NCI-H526 treated with DMSO at 0.1 percent for 48 hours (cell line): ENCODE data around the gene ZNF180.
"Not testable (repeated sequence)": the region's sequence is repeated elsewhere in the genome, so short reads cannot be mapped to it uniquely, and the experiment has no call there.

Source experiments
- DNase-seq: peaks from one replicate; lab custom pipeline; 2025; lab: John Stamatoyannopoulos, UW

Gene ZNF180

DNA sequence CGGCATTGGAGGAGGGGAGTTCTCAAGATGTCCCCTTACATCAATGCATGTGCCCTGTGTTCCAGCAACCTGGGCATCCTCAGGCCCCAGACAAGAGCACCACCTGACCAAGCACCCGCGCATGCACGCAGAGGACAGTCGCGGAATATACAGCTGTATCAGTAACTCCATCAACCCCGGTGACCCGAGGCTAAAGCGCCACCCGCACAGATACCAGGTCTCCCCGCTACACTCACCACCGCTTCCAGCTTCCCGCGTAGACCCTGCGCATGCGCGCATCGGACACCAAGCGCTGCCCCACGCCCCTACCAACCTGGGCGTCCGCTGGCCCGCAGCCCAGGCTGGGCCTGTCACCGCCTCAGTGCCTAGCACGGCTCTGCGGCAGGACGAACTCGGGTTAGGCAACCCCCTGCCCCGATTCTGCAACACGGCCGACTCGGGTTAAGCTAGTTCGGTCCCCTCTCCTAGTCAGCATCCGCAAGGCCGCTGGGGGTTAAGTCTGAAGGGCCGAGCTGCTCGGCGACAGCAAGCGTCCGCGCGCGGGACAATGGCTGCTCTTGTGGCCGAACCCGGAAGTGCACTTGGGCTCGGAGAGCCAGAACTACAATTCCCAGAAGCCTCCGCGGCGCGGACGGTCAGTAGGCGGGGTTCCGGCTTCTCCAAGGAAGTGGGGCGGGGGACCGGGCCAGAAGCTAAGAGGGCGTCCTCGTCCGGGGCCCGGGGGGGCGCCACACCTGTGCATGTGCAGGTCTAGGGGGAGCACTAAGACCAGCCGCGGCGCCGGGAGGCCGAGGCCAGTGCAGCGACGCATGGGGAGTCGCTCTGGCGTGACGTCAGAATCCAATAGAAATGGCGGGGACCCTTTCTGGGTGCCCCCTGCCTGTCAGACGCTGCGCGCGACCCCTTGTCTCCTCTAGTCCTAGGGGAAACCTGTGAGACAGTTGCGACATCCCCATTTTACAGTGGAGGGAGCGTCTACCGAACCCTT is at the start of gene ZNF180:
ZNF180 (minus strand) TSS at position 561 of the 988 bp plus-strand sequence. CDS start 3,188 bp downstream, outside the sequence.
- peak; percentile 93 for DNase-seq

DNA sequence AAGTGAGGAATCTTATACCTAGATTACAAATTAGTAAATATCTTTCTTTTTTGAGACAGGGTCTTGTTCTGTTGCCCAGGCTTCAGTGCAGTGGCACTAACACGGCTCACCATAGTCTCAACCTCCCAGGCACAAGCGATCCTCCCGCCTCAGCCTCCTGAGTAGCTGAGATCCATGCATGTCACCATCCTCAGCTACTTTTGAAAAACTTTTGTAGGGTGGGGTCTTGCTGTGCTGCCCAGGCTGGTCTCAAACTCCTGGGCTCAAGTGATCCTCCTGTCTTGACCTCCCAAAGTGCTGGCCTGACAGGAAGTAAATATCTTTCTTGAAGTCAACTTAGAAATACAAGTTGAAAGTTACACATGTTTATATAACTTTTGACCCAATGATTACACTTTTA is 49.2 kb upstream of the ZNF180 start:
- no peak for DNase-seq

DNA sequence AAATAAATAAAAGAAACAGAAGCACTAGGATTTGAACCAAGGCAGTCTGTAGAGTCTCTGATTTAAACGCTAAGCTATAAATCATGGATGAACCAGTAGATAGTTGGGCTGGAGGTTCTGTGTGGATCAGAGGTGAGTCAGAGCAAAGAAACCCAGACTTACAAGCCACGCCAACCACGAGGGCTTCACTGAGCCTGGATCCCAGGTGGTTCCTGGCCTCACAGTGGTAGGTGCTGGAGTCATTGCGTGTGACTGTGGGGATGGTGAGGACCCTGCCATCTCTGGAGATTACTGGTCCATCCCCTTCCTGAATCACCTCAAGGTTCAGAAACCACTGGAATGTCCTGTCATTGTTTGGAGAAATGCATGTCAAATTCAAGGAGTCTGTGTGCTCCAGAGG is 48.4 kb upstream of the ZNF180 start:
- no peak for DNase-seq

DNA sequence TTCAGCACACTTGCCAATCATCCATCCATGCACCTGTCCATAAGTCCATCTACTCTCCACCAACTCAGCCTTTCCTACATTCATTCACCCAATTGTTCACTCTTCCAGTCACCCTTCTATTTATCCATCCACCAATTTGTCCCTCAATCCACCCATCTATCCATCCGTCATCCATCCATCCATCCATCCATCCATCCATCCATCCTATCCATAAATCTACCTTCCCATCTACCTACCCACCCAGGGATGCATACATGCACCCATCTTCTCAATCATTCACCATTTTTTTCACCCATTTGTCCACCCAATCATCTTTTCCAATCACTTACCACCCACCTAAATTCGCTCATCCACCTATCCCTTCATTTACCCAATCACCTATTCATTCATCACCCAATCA is 43.7 kb upstream of the ZNF180 start:
- DNase-seq = no peak

DNA sequence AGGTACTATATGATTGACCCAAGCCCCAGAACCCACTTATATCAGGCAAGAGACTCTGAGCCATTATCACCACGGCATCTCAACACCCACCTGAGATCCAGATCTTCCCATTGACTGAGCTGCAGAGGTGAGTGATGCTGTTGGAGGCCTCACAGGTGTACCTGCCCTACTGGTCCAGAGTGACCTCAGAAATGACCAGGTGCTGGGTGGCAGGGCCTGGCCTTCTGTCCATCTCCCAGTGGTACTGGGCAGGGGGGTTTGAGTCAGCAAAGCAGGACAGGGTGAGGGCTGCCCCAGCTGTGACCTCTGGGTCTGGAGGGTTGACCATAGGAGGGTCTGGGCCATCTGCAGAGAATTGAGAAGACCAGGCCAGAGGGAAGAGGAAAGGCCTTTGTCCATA is 42.3 kb upstream of the ZNF180 start:
- DNase-seq = no peak

DNA sequence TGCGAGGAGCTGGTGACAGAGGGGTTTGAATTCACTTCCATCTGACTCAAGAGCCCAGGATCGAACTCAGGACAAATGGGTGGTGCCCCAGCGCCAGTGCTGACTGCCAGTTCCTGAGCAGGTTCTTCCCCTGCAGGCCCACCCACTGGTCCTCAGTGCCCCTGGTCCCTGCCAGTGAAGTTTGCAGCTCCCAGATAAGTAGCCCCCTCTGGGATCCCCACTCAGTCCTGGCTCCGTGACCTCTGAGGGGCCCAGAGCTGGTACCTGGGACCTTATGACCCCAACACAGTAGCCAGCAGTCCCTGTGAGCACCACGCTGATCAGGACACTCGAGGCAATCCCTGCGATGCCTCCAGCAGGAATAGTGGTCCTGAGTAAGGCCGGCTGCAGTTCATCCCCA is 40.4 kb upstream of the ZNF180 start:
- no peak for DNase-seq

DNA sequence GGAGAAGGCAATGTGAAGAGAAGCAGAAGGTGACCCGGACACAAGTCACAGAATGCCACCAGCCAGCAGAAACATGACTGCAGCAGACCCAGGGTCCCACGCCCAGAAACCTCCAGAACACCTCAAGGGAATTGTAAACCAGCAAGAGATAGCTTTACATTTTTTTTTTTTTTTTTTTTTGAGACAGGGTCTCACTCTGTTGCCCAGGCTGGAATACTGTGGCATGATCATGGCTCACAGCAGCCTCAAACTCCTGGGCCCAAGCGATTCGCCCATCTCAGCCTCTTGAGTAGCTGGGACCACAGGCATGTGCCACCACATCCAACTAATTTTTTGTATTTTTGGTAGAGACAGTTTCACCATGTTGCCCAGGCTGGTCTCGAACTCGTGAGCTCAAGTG is 39.7 kb upstream of the ZNF180 start:
- DNase-seq = no peak

DNA sequence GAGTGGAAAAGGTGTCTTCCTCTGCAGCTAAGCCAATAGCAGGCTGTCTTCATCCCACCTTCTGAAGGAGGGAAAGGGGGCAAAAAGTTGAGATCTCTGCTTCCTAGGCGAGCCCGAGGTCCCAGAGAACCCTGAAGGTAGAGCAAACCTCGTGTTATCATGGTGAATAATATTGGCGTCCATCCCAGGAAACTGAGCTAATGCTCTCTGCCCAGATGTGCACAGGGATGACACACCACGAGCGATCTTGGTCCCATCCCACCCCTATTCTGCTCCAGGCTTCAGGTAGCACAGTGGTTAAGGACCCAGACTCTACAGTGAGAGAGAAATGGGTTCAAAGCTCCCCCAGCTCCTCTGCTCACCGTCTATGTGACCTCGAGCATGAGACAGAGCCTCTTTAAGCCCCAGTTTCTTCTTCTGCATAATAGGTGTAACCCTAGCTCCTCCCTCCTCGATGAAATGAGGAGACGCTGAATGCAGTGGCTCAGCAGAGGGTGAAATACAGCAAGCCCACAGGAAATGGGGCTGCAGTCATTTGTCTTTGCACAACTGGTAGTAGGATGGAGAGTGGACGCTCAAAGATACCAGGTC is 39.0 kb upstream of the ZNF180 start:
- DNase-seq = no peak

- not testable (repeated sequence) for DNase-seq
Measured at GRCh38 chr19:44535361-44535760, 35.0 kb upstream of the ZNF180 start.

DNA sequence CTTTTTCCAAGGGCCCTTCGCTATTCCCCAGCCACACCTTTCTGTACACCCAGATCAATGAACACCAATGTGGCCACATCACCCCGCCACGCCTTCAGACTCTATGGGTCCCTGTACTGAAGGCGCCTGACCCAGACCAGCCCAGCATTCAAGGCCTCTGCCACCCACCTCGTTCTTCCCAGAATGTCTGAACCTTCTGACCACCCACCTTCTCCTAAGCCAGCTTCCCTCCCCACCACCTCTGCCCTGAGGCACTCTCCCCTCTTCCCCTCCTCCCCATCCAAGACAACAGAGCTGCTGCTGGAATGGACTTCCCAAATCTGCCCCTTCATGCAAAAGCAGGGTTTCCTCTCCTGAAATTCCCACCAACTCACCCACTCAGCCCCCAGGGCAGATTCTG is 32.5 kb upstream of the ZNF180 start:
- DNase-seq = no peak

DNA sequence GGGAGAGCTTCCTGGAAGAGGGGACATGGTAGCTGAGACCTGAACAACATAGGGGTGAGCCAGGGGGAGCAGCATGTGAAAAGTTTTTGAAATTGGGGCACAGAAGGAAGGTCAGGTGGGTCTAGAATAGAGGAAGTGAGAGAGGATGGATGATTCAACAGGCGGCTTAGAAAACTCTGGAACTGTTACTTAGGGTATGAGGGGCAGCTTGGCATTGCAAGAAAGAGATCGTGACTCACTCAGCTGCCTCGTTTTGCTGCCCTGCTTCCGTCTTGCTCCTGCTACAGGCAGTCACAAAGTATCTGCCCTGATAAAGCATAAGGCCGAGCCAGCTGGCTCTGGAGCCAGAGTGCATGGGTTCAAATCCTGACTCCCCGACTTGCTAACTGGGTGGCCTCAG is 30.5 kb upstream of the ZNF180 start:
- DNase-seq = no peak

- DNase-seq = no peak
Measured at GRCh38 chr19:44529536-44529935, 29.2 kb upstream of the ZNF180 start, which contains the start of gene CEACAM20. CEACAM20 (minus strand) TSS chr19:44529675; CDS start chr19:44529509, 166 bp downstream.

DNA sequence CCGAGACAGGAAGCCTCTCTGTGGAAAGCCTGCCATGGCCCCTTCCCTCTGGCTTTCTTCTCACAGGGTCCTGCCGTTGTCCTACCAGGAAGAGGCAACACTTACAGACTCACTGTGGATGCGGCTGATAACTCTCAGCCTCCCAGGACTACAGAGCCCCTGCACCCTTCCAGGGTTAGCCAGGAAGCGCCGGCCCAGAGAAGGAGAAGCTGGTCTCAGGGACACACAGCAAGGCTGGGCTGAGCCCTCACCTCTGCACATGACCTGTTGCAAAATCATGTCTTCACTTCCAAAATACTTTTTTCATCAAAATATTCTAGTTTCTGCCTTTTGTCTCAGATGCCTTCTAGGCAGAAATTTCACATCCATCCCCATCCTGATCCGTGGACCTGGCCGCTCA is 27.2 kb upstream of the ZNF180 start:
- no peak for DNase-seq

DNA sequence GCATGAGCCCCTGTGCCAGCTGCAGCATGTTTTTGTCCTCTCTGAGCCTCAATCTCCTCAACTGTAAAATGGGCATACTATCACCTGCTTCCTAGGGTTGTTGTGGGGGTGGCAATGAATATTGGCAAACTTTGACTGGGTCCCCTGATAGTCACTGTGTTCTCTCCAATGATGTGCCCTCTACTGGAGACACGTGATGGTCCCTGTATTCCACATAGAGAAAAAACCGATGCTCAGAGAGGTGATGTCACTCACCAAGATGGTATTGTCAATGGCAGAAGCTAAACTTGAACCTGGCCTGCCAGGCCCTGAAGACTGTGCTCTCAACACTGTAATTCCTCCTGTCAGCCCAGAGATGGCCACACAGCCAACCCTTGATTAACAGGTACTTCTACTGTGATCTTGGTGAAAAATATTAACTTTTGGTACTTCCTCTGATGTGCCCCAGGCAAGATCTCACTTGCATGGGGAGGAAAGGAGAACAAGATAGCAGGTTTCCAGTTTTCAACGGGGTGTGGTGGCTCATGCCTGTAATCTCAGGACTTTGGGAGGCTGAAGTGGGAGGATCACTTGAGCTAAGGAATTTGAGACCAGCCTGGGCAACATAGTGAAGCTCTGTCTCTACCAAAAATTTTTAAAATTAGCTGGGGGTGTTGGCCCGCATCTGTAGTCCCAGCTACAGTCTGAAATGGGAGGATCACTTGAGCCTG is 25.6 kb upstream of the ZNF180 start:
- no peak for DNase-seq

DNA sequence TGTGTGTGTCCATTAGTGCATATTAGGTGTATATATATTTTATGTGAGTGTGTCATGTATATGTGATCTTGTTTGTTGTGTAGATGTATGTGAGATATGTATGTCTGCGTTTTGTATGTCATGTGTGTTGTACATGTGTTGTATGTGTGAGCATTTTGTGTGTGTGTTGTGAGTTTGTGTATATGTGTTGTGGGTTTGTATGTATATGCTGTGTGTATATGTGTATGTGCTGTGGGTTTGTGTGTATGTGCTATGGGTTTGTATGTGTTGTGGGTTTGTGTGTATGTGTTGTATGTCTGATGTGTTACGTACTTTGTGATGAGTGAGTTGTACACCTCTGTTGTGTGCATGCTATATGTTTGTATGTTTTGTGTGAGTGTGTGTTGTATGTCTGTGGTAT is 21.0 kb upstream of the ZNF180 start:
- DNase-seq = no peak

- DNase-seq = no peak
Measured at GRCh38 chr19:44517146-44517545, 16.8 kb upstream of the ZNF180 start.

GRCh38 chr19:44515907-44516306 is 15.6 kb upstream of the ZNF180 start:
- DNase-seq = no peak

DNA sequence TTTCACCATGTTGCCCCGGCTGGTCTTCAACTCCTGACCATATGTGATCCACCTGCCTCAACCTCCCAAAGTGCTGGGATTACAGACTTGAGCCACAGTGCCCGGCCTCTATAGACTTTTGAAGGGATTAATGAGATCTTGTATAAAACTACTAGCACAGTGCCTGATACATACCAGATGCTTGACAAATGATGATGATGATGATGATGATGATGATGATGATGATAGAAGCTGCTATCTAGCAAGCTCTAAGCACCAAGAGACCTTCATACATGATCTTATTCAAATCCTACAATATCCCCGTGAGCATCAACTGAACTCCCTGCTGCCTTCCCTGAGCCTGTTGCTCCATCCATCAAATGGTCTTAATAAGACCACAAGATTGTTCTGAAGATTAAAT is 14.7 kb upstream of the ZNF180 start:
- no peak for DNase-seq

DNA sequence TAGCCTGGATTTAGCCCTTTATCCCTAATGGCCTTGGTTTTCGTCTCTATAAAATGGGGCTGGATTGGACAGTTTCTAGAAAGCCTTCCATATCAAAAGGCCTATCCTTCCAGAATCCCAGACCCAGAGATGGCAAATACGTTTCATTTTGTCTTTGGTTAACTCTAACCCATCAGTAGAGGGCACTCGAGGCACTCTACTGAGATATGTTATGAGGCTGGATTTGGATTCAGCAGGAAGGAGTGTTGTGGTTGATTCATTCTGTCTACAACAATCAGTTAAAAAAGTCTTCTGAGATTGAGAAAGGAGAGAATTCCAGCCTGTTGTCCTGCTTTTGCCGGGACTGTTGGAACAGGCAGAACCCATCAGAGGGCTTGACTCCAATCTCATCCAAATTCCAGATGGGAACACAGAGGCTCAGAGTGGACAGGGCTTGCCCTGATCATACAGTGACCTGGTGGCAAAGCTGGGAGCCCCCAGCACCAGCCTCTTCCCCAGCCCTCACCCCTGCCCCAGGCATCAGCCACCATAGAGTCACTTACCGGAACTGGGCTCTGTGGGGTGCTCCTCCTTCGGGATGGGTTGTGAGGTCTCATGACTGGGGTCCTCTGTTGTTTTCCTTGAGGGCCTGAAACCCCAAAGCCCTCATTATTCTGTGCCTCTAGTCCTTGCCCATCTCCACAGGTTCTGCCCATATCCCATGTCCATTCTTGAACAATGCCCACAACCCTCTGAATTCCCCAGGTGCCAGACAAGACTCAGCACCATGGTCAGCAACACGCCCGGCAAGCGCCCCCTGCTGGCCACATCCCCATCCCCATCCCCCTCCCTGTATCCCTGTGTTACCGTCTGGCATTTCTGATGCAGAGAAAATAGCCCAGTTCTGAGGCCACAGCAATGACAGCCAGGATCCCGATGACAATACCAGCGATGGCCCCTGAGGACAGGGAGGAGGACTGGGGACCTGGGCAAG is 12.3 kb upstream of the ZNF180 start:
- no peak for DNase-seq

DNA sequence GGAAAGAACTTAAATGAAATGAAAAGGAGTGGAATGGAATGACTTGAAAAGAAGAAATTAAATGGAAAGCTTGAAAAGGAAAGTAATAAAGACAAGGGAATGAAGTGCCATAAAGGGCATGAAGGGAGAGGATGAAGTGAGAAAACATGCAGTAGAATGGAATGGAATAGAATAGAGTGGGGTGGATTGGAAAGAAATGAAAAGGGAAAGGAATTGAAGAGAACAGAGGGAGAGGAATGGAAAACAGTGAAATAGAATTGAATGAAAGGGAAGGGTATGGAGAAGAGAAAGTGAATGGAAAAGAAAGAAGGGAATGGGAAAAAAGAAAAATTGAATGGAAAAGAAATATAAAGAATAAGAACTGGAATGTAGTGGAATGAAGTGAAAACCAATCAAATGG is 9.2 kb upstream of the ZNF180 start:
- DNase-seq = no peak

- no peak for DNase-seq
Measured at GRCh38 chr19:44499559-44499958, 763 bp downstream of the ZNF180 start.

GRCh38 chr19:44498988-44499387 is 1.3 kb downstream of the ZNF180 start:
- DNase-seq = no peak
